HG03139 (cell line): Measurements from ENCODE around the gene ANKRD44.

Experiments
- ATAC-seq: cut with Tn5 transposase; IDR thresholded peaks from one replicate; pipeline ENCODE4 v1.9.1; 2021; ENCODE audit not compliant: unreplicated experiment

The ANKRD44 gene

GRCh38 chr2:197184959-197185586 lies 125.5 kb downstream of the ANKRD44 start:
- no peak for ATAC-seq

GRCh38 chr2:197183355-197183754 lies 127.2 kb downstream of the ANKRD44 start:
- no peak for ATAC-seq

GRCh38 chr2:197182668-197183067 lies 127.9 kb downstream of the ANKRD44 start:
- ATAC-seq = no peak

GRCh38 chr2:197181491-197181890 lies 129.1 kb downstream of the ANKRD44 start:
- ATAC-seq = no peak

GRCh38 chr2:197179744-197180498 lies 130.7 kb downstream of the ANKRD44 start:
- ATAC-seq = no peak

- no peak for ATAC-seq
Observed at GRCh38 chr2:197176522-197176921, 134.1 kb downstream of the ANKRD44 start.

- ATAC-seq = no peak
Observed at GRCh38 chr2:197174539-197175094, 136.0 kb downstream of the ANKRD44 start.

GRCh38 chr2:197171582-197171981 lies 139.0 kb downstream of the ANKRD44 start:
- ATAC-seq = no peak

GRCh38 chr2:197170208-197170607 lies 140.4 kb downstream of the ANKRD44 start:
- no peak for ATAC-seq

GRCh38 chr2:197168705-197169104 lies 141.9 kb downstream of the ANKRD44 start:
- peak; percentile 77 for ATAC-seq

GRCh38 chr2:197167608-197168314 lies 142.8 kb downstream of the ANKRD44 start:
- no peak for ATAC-seq

- ATAC-seq = no peak
Observed at GRCh38 chr2:197165020-197165419, 145.6 kb downstream of the ANKRD44 start.

- ATAC-seq = no peak
Observed at GRCh38 chr2:197164141-197164754, 146.3 kb downstream of the ANKRD44 start.

- ATAC-seq = no peak
Observed at GRCh38 chr2:197163712-197164140, 146.9 kb downstream of the ANKRD44 start.

GRCh38 chr2:197161774-197162173 lies 148.8 kb downstream of the ANKRD44 start:
- no peak for ATAC-seq

- peak; percentile 67 for ATAC-seq
Observed at GRCh38 chr2:197159661-197160211, 150.8 kb downstream of the ANKRD44 start.

GRCh38 chr2:197158591-197159550 lies 151.7 kb downstream of the ANKRD44 start:
- no peak for ATAC-seq

- no peak for ATAC-seq
Observed at GRCh38 chr2:197157879-197158537, 152.6 kb downstream of the ANKRD44 start.

GRCh38 chr2:197156771-197157170 lies 153.8 kb downstream of the ANKRD44 start:
- no peak for ATAC-seq
